K562 (cell line): ENCODE measurements around the gene SF3B4.

Experiments
- PHF20 ChIP-seq: fragments of 450-650 bp; IDR thresholded peaks from 2 replicates; pipeline ENCODE4 v1.6.1; 2018; ENCODE audit not compliant: partially characterized antibody
- POLR2AphosphoS2 ChIP-seq: IDR thresholded peaks from 2 replicates; pipeline ENCODE4 v1.6.1; 2012; ENCODE audit warnings: low read length, improper control_type of control experiment
- POLR2AphosphoS5 ChIP-seq: IDR thresholded peaks from 2 replicates; pipeline ENCODE4 v1.6.1; 2011; ENCODE audit warnings: mild to moderate bottlenecking, low read depth, low read length, moderate library complexity; ENCODE audit not compliant: control insufficient read depth, insufficient read depth
- RCOR1 ChIP-seq, 2 experiments: IDR thresholded peaks; 2 replicates each; pipeline ENCODE4 v1.6.1; 2012; ENCODE audit warnings: low read depth in 2 of 2, low read length in 2 of 2, borderline replicate concordance in 1 of 2, improper control_type of control experiment in 1 of 2
- SMC3 ChIP-seq: conservative IDR thresholded peaks from 2 replicates; pipeline ENCODE4 v1.6.1; 2011; ENCODE audit warnings: low read depth, low read length, improper control_type of control experiment; ENCODE audit not compliant: insufficient read depth
- TCF3 ChIP-seq: sonication (generic); formaldehyde crosslinking; IDR thresholded peaks from 2 replicates; pipeline ENCODE4 v1.4.0; 2020; ENCODE audit warnings: mild to moderate bottlenecking, missing genetic modification reagents
- ZNF24 ChIP-seq: fragments of 450-650 bp; IDR thresholded peaks from 2 replicates; pipeline ENCODE4 v1.6.1; 2016
- ZNF347 ChIP-seq: fragments of 450-650 bp; formaldehyde crosslinking; IDR thresholded peaks from 2 replicates; pipeline ENCODE4 v1.4.0; 2020; ENCODE audit warnings: low read depth, mild to moderate bottlenecking, moderate library complexity
- ZNF561 ChIP-seq: fragments of 450-650 bp; formaldehyde crosslinking; conservative IDR thresholded peaks from 2 replicates; pipeline ENCODE4 v1.4.0; 2020; ENCODE audit warnings: mild to moderate bottlenecking, moderate library complexity
- TF ChIP-seq, protein P1 (sequence below), 3 experiments: IDR thresholded peaks in 2 of 3; conservative IDR thresholded peaks in 1 of 3; 2 replicates each; pipeline ENCODE4 v1.5.1; 2011 to 2012; ENCODE audit warnings: low read length in 3 of 3, mild to moderate bottlenecking in 3 of 3, control low read depth in 2 of 3, improper control_type of control experiment in 1 of 3, inconsistent platforms in 1 of 3, low read depth in 1 of 3, mixed read lengths in 1 of 3, moderate library complexity in 1 of 3; ENCODE audit not compliant: insufficient read depth in 2 of 3

DNA sequence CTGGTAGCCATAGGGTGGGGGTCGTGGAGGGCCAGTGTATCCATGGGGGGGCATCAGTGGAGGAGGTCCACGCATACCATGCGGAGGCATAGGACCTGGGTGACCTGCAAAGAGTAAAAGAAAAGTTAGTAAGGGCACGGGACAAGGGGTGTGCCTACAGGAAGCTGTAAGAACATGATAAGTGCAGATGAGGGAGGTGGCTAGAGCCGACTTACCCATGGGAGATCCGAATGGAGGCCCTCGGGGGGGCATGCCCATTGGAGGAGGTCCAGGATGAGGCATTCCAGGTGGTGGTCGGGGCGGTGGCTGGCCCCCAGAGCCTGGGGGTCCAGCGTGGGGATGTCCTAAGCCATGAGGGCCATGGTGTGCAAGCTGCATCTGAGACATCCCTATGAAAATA is 4.0 kb downstream of the SF3B4 start:
- TF ChIP-seq ZNF561 (CRISPR knock-in tag) (no peak), POLR2AphosphoS2 (no peak), PHF20 (no peak), RCOR1 (IDR thresholded peaks at IDR 0.05; ENCODE audit: borderline replicate concordance in 1 of 2, low read depth in 2 of 2, low read length in 2 of 2) (no peak), TCF3 (CRISPR knock-in tag) (no peak), ZNF24 (no peak), ZNF347 (CRISPR knock-in tag) (no peak), SMC3 (no peak), POLR2AphosphoS5 (no peak)
- TF ChIP-seq, protein P1, sequence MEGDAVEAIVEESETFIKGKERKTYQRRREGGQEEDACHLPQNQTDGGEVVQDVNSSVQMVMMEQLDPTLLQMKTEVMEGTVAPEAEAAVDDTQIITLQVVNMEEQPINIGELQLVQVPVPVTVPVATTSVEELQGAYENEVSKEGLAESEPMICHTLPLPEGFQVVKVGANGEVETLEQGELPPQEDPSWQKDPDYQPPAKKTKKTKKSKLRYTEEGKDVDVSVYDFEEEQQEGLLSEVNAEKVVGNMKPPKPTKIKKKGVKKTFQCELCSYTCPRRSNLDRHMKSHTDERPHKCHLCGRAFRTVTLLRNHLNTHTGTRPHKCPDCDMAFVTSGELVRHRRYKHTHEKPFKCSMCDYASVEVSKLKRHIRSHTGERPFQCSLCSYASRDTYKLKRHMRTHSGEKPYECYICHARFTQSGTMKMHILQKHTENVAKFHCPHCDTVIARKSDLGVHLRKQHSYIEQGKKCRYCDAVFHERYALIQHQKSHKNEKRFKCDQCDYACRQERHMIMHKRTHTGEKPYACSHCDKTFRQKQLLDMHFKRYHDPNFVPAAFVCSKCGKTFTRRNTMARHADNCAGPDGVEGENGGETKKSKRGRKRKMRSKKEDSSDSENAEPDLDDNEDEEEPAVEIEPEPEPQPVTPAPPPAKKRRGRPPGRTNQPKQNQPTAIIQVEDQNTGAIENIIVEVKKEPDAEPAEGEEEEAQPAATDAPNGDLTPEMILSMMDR (IDR thresholded peaks at IDR 0.05 in 2 of 3, conservative IDR thresholded peaks at IDR 0.05 in 1 of 3; ENCODE audit: insufficient read depth in 2 of 3, low read depth in 1 of 3, low read length in 3 of 3): no peak
